ENCODE data around the gene BIK.

DNA sequence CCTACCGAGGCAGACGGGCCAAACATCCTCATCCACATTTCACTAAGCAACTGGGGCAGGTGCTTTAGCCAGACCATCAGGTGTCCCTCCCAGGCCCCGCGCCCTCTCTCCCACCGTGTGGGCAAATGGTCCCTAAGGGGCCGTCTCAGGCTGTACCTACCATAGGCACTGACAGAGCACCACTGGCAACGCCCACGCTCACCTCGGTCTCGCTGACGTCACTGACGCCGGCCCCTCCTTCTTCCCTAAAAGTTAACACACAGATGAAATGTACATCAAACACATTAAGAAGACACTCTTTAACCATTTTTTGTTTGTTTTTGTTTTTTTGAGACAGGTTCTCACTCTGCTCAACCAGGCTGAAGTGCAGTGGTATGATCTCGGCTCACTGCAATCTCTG is 30.8 kb upstream of the BIK start:
- TF ChIP-seq, protein P1, sequence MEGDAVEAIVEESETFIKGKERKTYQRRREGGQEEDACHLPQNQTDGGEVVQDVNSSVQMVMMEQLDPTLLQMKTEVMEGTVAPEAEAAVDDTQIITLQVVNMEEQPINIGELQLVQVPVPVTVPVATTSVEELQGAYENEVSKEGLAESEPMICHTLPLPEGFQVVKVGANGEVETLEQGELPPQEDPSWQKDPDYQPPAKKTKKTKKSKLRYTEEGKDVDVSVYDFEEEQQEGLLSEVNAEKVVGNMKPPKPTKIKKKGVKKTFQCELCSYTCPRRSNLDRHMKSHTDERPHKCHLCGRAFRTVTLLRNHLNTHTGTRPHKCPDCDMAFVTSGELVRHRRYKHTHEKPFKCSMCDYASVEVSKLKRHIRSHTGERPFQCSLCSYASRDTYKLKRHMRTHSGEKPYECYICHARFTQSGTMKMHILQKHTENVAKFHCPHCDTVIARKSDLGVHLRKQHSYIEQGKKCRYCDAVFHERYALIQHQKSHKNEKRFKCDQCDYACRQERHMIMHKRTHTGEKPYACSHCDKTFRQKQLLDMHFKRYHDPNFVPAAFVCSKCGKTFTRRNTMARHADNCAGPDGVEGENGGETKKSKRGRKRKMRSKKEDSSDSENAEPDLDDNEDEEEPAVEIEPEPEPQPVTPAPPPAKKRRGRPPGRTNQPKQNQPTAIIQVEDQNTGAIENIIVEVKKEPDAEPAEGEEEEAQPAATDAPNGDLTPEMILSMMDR (IDR thresholded peaks at IDR 0.05 in 8 of 11, conservative IDR thresholded peaks at IDR 0.05 in 3 of 11) = no peak
- no peak for TF ChIP-seq POLR2AphosphoS5 (IDR thresholded peaks at IDR 0.05)
- no peak for TF ChIP-seq POLR2A (IDR thresholded peaks at IDR 0.05)

All from spleen (tissue), 7 donors.